Measurements from ENCODE around the gene BPTF.

BPTF gene

DNA sequence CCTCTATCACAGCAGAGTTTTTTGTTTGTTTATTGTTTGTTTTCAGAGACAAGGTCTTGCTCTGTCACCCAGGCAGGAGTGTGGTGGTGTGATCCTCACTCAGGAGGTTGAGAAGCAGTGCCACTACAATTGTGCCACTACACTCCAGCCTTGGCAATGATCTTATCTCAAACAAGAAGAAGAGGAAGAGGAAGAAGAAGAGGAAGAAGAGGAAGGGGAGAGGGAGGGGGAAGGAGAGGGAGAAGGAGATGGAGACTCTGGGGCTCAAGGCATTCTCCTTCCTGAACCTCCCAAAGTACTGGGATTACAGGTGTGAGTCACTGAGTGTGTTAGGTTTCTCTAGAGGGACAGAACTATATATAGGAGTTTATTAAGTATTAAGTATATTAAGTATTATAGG, 188.1 kb downstream of the BPTF start:
- TF ChIP-seq FOXP2 (optimal IDR thresholded peaks at IDR 0.05; ENCODE audit: borderline replicate concordance, extremely low read depth, extremely low read length, insufficient read depth), result no peak
- TF ChIP-seq, protein P1, sequence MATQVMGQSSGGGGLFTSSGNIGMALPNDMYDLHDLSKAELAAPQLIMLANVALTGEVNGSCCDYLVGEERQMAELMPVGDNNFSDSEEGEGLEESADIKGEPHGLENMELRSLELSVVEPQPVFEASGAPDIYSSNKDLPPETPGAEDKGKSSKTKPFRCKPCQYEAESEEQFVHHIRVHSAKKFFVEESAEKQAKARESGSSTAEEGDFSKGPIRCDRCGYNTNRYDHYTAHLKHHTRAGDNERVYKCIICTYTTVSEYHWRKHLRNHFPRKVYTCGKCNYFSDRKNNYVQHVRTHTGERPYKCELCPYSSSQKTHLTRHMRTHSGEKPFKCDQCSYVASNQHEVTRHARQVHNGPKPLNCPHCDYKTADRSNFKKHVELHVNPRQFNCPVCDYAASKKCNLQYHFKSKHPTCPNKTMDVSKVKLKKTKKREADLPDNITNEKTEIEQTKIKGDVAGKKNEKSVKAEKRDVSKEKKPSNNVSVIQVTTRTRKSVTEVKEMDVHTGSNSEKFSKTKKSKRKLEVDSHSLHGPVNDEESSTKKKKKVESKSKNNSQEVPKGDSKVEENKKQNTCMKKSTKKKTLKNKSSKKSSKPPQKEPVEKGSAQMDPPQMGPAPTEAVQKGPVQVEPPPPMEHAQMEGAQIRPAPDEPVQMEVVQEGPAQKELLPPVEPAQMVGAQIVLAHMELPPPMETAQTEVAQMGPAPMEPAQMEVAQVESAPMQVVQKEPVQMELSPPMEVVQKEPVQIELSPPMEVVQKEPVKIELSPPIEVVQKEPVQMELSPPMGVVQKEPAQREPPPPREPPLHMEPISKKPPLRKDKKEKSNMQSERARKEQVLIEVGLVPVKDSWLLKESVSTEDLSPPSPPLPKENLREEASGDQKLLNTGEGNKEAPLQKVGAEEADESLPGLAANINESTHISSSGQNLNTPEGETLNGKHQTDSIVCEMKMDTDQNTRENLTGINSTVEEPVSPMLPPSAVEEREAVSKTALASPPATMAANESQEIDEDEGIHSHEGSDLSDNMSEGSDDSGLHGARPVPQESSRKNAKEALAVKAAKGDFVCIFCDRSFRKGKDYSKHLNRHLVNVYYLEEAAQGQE (IDR thresholded peaks at IDR 0.05; ENCODE audit: insufficient read depth in 1 of 2, low read depth in 2 of 2, low read length in 2 of 2), result no peak
- no peak for TF ChIP-seq POLR2AphosphoS5 (IDR thresholded peaks at IDR 0.05; ENCODE audit: low read depth, low read length)
- TF ChIP-seq TAF1 (IDR thresholded peaks at IDR 0.05; ENCODE audit: borderline replicate concordance, insufficient read depth, low read length), result no peak
- TF ChIP-seq SIN3A (IDR thresholded peaks at IDR 0.05; ENCODE audit: borderline replicate concordance, insufficient read depth, low read length), result no peak

DNA sequence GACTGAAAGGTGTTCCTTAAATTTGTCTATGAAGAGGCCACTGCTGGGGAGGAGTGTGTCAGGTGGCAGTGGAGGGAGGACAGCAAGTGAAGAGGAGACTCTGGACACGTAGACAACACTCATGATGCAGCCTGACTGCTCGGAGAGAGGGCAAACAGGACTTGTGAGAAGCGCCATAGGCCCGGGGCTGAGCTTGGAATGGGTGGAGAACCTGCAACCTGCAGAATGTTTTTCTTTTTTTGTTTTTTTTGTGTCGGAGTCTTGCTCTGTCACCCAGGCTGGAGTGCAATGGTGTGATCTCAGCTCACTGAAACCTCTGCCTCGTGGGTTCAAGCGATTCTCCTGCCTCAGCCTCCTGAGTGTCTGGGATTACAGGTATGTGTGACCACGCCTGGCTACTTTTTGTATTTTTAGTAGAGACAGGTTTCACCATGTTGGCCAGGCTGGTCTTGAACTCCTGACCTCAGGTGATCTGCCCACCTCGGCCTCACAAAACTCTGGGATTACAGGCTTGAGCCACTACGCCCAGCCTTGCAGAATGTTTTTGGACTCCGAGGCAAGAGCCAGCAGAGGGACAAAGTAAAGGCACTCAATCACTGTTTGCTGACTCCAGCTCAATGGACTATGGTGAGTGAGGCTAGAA, 189.9 kb downstream of the BPTF start:
- TF ChIP-seq, protein P1 (IDR thresholded peaks at IDR 0.05; ENCODE audit: insufficient read depth in 1 of 2, low read depth in 2 of 2, low read length in 2 of 2), result no peak
- TF ChIP-seq TAF1 (IDR thresholded peaks at IDR 0.05; ENCODE audit: borderline replicate concordance, insufficient read depth, low read length) (no peak), SIN3A (IDR thresholded peaks at IDR 0.05; ENCODE audit: borderline replicate concordance, insufficient read depth, low read length) (no peak), POLR2AphosphoS5 (IDR thresholded peaks at IDR 0.05; ENCODE audit: low read depth, low read length) (no peak), FOXP2 (optimal IDR thresholded peaks at IDR 0.05; ENCODE audit: borderline replicate concordance, extremely low read depth, extremely low read length, insufficient read depth) (no peak)

DNA sequence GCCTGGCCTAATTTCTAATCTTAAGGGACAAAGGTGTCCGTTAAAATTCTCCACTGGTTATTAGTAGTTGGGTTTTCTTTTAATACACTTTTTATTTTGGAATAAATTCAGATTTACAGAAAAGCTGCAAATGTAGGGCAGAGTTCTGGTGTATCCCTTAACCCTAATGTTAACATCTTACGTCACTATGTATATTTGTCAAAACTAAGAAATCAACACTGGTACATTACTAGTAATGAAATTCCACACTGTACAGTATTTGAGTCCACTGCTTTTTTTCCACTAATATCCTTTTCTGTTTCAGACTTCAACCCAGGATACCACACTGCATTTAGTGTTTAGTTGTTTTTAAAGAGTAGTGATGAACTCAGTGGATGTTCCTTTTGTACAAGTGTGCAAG, 191.5 kb downstream of the BPTF start:
- TF ChIP-seq FOXP2 (optimal IDR thresholded peaks at IDR 0.05; ENCODE audit: borderline replicate concordance, extremely low read depth, extremely low read length, insufficient read depth) (no peak), TAF1 (IDR thresholded peaks at IDR 0.05; ENCODE audit: borderline replicate concordance, insufficient read depth, low read length) (no peak), POLR2AphosphoS5 (IDR thresholded peaks at IDR 0.05; ENCODE audit: low read depth, low read length) (no peak), SIN3A (IDR thresholded peaks at IDR 0.05; ENCODE audit: borderline replicate concordance, insufficient read depth, low read length) (no peak)
- TF ChIP-seq, protein P1 (IDR thresholded peaks at IDR 0.05; ENCODE audit: insufficient read depth in 1 of 2, low read depth in 2 of 2, low read length in 2 of 2), result no peak

DNA sequence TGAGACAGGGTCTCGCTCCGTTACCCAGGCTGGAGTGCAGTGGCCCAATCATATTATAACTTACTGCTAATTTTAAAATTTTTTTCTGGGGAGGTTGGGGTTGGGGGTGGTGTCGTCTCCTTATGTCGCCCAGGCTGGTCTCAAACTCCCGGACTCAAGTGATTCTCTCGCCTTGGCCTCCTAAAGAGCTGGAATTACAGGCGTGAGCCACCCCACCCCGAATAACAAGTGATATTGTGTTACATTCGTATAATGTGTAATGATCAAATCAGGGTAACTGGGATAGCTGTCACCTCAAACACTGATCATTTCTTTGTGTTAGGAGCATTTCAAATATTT, 194.0 kb downstream of the BPTF start:
- TF ChIP-seq POLR2AphosphoS5 (IDR thresholded peaks at IDR 0.05; ENCODE audit: low read depth, low read length) (no peak), SIN3A (IDR thresholded peaks at IDR 0.05; ENCODE audit: borderline replicate concordance, insufficient read depth, low read length) (no peak), FOXP2 (optimal IDR thresholded peaks at IDR 0.05; ENCODE audit: borderline replicate concordance, extremely low read depth, extremely low read length, insufficient read depth) (no peak), TAF1 (IDR thresholded peaks at IDR 0.05; ENCODE audit: borderline replicate concordance, insufficient read depth, low read length) (no peak)
- TF ChIP-seq, protein P1 (IDR thresholded peaks at IDR 0.05; ENCODE audit: insufficient read depth in 1 of 2, low read depth in 2 of 2, low read length in 2 of 2), result no peak
